SK-N-SH (cell line): ENCODE data around the gene DUSP6. TPM values are rescaled to one million over a fixed set of nuclear protein-coding genes. Genes with fewer than 3 reads are reported as not detected.

ENCODE experiments used
- CTCF ChIA-PET: fragments of 300-600, 350-600 bp; formaldehyde crosslinking; extraction: SDS; loops from one replicate; lab custom pipeline; 2021; lab: Yijun Ruan, JAX
- POLR2A ChIA-PET: fragments of 350-600 bp; sonication (Branson Sonifier 250); formaldehyde crosslinking; extraction: SDS; loops from one replicate; lab custom pipeline; 2020; ENCODE audit warnings: antibody characterized with exemption, inconsistent platforms; lab: Yijun Ruan, JAX
- DNase-seq: peaks from one replicate; pipeline ENCODE4 v3.0.0; 2012
- H2AFZ ChIP-seq: fragments of 200-600 bp; sonication (generic); 2 replicates; pipeline ENCODE4 v1.8.1; 2016; ENCODE audit warnings: antibody characterized with exemption, mild to moderate bottlenecking, low read depth
- H3F3A ChIP-seq: fragments of 200-600 bp; sonication (generic); replicated peaks from 2 replicates; pipeline ENCODE3; 2016; ENCODE audit warnings: antibody characterized with exemption, mild to moderate bottlenecking; ENCODE audit not compliant: insufficient read depth
- H3K27ac ChIP-seq, 2 experiments: fragments of 200-500 bp in 1 of 2; fragments of 200-600 bp in 1 of 2; sonication (Bioruptor generic) in 1 of 2; sonication (generic), shearing (Covaris generic) in 1 of 2; 2 replicates each; pipeline versions ENCODE4 v1.5.1 to v1.6.1; 2014 to 2016; ENCODE audit warnings: low read depth in 2 of 2, inconsistent platforms in 1 of 2, low read length in 1 of 2, mild to moderate bottlenecking in 1 of 2, mixed read lengths in 1 of 2
- H3K27me3 ChIP-seq: fragments of 200-600 bp; sonication (generic), shearing (Covaris generic); 2 replicates; pipeline ENCODE4 v1.6.1; 2016; ENCODE audit warnings: mixed run types; ENCODE audit not compliant: insufficient read depth
- H3K36me3 ChIP-seq, 2 experiments: fragments of 200-500 bp in 1 of 2; fragments of 200-600 bp in 1 of 2; sonication (Bioruptor generic) in 1 of 2; sonication (generic) in 1 of 2; replicated peaks in 1 of 2; 2 replicates each; pipeline versions ENCODE3 to v1.5.1; 2014 to 2016; ENCODE audit warnings: low read length in 1 of 2, mild to moderate bottlenecking in 1 of 2; ENCODE audit not compliant: insufficient read depth in 2 of 2, control insufficient read depth in 1 of 2
- H3K4me1 ChIP-seq, 2 experiments: fragments of 200-500 bp in 1 of 2; fragments of 200-600 bp in 1 of 2; sonication (Bioruptor generic) in 1 of 2; sonication (generic), shearing (Covaris generic) in 1 of 2; 2 replicates each; pipeline versions ENCODE4 v1.5.1 to v1.6.1; 2014 to 2016; ENCODE audit warnings: low read depth in 1 of 2, low read length in 1 of 2, mixed run types in 1 of 2; ENCODE audit not compliant: insufficient read depth in 2 of 2, control insufficient read depth in 1 of 2
- H3K4me2 ChIP-seq: fragments of 200-600 bp; sonication (generic), shearing (Covaris generic); 2 replicates; pipeline ENCODE4 v1.6.1; 2017; ENCODE audit warnings: mixed run types
- H3K4me3 ChIP-seq, 2 experiments: fragments of 200-500 bp in 1 of 2; fragments of 200-600 bp in 1 of 2; sonication (Bioruptor generic) in 1 of 2; sonication (generic), shearing (Covaris generic) in 1 of 2; 2 replicates each; pipeline versions ENCODE4 v1.5.1 to v1.8.1; 2014 to 2016; ENCODE audit warnings: low read depth in 2 of 2, inconsistent platforms in 1 of 2, low read length in 1 of 2, mild to moderate bottlenecking in 1 of 2, mixed read lengths in 1 of 2, moderate library complexity in 1 of 2
- H3K79me2 ChIP-seq: fragments of 200-600 bp; sonication (generic); 2 replicates; pipeline ENCODE4 v1.8.1; 2017; ENCODE audit warnings: mild to moderate bottlenecking; ENCODE audit not compliant: insufficient read depth
- H3K9ac ChIP-seq: fragments of 200-600 bp; sonication (generic); 2 replicates; pipeline ENCODE4 v1.6.1; 2017; ENCODE audit warnings: mixed run types
- H3K9me2 ChIP-seq: fragments of 200-600 bp; sonication (generic); 2 replicates; pipeline ENCODE4 v1.6.1; 2017; ENCODE audit warnings: mixed run types
- H3K9me3 ChIP-seq: fragments of 200-600 bp; sonication (generic); 2 replicates; pipeline ENCODE4 v1.6.1; 2017; ENCODE audit warnings: mixed run types, mild to moderate bottlenecking, moderate library complexity
- H4K20me1 ChIP-seq: fragments of 200-600 bp; sonication (generic); 2 replicates; pipeline ENCODE4 v1.6.1; 2017; ENCODE audit warnings: mild to moderate bottlenecking, mixed run types; ENCODE audit not compliant: insufficient read depth
- ELF1 ChIP-seq: IDR thresholded peaks from 2 replicates; pipeline ENCODE4 v1.4.0; 2012
- GABPA ChIP-seq: IDR thresholded peaks from 2 replicates; pipeline ENCODE4 v1.4.0; 2012; ENCODE audit warnings: low read depth, mild to moderate bottlenecking
- JUND ChIP-seq: IDR thresholded peaks from 2 replicates; pipeline ENCODE4 v1.4.0; 2012
- MEF2A ChIP-seq: IDR thresholded peaks from 2 replicates; pipeline ENCODE4 v1.4.0; 2012; ENCODE audit warnings: low read depth, borderline replicate concordance
- NFIC ChIP-seq: IDR thresholded peaks from 2 replicates; pipeline ENCODE4 v1.4.0; 2012; ENCODE audit warnings: borderline replicate concordance
- RAD21 ChIP-seq: IDR thresholded peaks from 2 replicates; pipeline ENCODE4 v1.6.1; 2012; ENCODE audit warnings: mild to moderate bottlenecking, low read length
- RXRA ChIP-seq: IDR thresholded peaks from 2 replicates; pipeline ENCODE4 v1.4.0; 2012; ENCODE audit warnings: low read depth, mild to moderate bottlenecking, borderline replicate concordance
- SMC3 ChIP-seq: IDR thresholded peaks from 2 replicates; pipeline ENCODE4 v1.6.1; 2012; ENCODE audit warnings: low read depth, low read length, improper control_type of control experiment
- TAF1 ChIP-seq: IDR thresholded peaks from 2 replicates; pipeline ENCODE4 v1.6.1; 2012; ENCODE audit warnings: low read depth, mild to moderate bottlenecking, low read length, moderate library complexity, borderline replicate concordance
- TCF12 ChIP-seq: IDR thresholded peaks from 2 replicates; pipeline ENCODE4 v1.4.0; 2012
- YY1 ChIP-seq: IDR thresholded peaks from 2 replicates; pipeline ENCODE4 v1.4.0; 2012; ENCODE audit warnings: low read depth, mild to moderate bottlenecking
- WGBS: methylation state at CpG from one replicate; pipeline ENCODE4 v1.1.6; 2017; ENCODE audit warnings: low lambda C conversion rate; 5-methylcytosine and 5-hydroxymethylcytosine counted together
- polyA plus RNA-seq, 3 experiments: library from polyadenylated mRNA; depleted of rRNA; stranded (reverse); fragments of >200 nt; gene quantifications; 2 replicates each; pipeline ENCODE4 v1.2.3, GENCODE V29; 2012
- TF ChIP-seq, protein P1 (sequence below): IDR thresholded peaks from 2 replicates; pipeline ENCODE4 v1.4.0; 2012; ENCODE audit warnings: low read depth
- TF ChIP-seq, protein P2 (sequence below): fragments of 200-600 bp; sonication (generic); IDR thresholded peaks from 2 replicates; pipeline ENCODE4 v1.6.1; 2017; ENCODE audit warnings: antibody characterized with exemption, mild to moderate bottlenecking, moderate library complexity
- TF ChIP-seq, protein P3 (sequence below): IDR thresholded peaks from 2 replicates; pipeline ENCODE4 v1.4.0; 2012; ENCODE audit warnings: low read depth, borderline replicate concordance
- TF ChIP-seq, protein P4 (sequence below): fragments of 150-350 bp; IDR thresholded peaks from 2 replicates; pipeline ENCODE4 v1.6.1; 2016; ENCODE audit warnings: mild to moderate bottlenecking, low read depth, low read length
- TF ChIP-seq, protein P5 (sequence below): IDR thresholded peaks from 2 replicates; pipeline ENCODE4 v1.6.1; 2012; ENCODE audit warnings: mild to moderate bottlenecking, low read depth, low read length, moderate library complexity
- TF ChIP-seq, protein P6 (sequence below): IDR thresholded peaks from 2 replicates; pipeline ENCODE4; 2012

The DUSP6 gene
- polyA plus RNA-seq, 1 of the 3 experiments (the other 2 are of a cell fraction): 71.4 TPM

DNA sequence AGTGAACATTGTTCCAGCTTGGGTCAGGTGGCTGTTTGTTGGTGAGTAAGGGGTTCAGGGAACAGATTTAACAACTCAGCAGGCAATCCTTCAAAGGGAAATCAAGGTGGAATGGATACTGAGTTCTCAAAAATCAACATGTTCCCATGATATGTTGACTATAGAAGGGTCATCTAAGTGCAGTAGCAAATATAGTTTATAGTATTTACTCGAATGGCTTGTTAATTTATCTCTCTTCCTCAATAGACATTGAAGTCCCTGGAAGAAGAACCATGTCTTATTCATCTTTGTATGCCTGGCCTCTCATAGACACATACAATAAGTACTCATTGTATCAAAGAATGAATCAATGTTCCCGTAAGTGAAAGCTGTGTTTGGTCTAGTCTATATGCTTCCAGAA lies 24.5 kb upstream of the DUSP6 start:
- Histone ChIP-seq H4K20me1 (no peaks in the 10 kb centered on the region), H2AFZ (no peak overlapping the region), H3K9me3 (no peaks in the 10 kb centered on the region), H3K4me3 (no peak overlapping the region), H3K27ac (no peak overlapping the region), H3K4me2 (no peak overlapping the region), H3K79me2 (no peaks in the 10 kb centered on the region), H3K36me3 (no peaks in the 10 kb centered on the region), H3K4me1 (peaks cover 3 to 39% of the 10 kb centered on the region in 2 experiments), H3F3A (peaks cover 19% of the 10 kb centered on the region), H3K9ac (no peak overlapping the region), H3K27me3 (no peaks in the 10 kb centered on the region), H3K9me2 (no peaks in the 10 kb centered on the region)
- 83% methylated on average over 2 of the region's 2 CpGs for WGBS
- TF ChIP-seq TCF12: no peak
- no peak for TF ChIP-seq RXRA
- TF ChIP-seq NFIC: no peak
- no peak for TF ChIP-seq JUND
- no peak for TF ChIP-seq GABPA
- TF ChIP-seq RAD21: no peak
- TF ChIP-seq, protein P1, sequence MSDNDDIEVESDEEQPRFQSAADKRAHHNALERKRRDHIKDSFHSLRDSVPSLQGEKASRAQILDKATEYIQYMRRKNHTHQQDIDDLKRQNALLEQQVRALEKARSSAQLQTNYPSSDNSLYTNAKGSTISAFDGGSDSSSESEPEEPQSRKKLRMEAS: no peak
- TF ChIP-seq, protein P2, sequence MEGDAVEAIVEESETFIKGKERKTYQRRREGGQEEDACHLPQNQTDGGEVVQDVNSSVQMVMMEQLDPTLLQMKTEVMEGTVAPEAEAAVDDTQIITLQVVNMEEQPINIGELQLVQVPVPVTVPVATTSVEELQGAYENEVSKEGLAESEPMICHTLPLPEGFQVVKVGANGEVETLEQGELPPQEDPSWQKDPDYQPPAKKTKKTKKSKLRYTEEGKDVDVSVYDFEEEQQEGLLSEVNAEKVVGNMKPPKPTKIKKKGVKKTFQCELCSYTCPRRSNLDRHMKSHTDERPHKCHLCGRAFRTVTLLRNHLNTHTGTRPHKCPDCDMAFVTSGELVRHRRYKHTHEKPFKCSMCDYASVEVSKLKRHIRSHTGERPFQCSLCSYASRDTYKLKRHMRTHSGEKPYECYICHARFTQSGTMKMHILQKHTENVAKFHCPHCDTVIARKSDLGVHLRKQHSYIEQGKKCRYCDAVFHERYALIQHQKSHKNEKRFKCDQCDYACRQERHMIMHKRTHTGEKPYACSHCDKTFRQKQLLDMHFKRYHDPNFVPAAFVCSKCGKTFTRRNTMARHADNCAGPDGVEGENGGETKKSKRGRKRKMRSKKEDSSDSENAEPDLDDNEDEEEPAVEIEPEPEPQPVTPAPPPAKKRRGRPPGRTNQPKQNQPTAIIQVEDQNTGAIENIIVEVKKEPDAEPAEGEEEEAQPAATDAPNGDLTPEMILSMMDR: no peak
- TF ChIP-seq SMC3: no peak
- no peak for TF ChIP-seq TAF1
- TF ChIP-seq, protein P3, sequence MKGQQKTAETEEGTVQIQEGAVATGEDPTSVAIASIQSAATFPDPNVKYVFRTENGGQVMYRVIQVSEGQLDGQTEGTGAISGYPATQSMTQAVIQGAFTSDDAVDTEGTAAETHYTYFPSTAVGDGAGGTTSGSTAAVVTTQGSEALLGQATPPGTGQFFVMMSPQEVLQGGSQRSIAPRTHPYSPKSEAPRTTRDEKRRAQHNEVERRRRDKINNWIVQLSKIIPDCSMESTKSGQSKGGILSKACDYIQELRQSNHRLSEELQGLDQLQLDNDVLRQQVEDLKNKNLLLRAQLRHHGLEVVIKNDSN: no peak
- no peak for TF ChIP-seq MEF2A
- TF ChIP-seq, protein P4, sequence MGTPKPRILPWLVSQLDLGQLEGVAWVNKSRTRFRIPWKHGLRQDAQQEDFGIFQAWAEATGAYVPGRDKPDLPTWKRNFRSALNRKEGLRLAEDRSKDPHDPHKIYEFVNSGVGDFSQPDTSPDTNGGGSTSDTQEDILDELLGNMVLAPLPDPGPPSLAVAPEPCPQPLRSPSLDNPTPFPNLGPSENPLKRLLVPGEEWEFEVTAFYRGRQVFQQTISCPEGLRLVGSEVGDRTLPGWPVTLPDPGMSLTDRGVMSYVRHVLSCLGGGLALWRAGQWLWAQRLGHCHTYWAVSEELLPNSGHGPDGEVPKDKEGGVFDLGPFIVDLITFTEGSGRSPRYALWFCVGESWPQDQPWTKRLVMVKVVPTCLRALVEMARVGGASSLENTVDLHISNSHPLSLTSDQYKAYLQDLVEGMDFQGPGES: no peak
- TF ChIP-seq ELF1: no peak
- TF ChIP-seq, protein P5, sequence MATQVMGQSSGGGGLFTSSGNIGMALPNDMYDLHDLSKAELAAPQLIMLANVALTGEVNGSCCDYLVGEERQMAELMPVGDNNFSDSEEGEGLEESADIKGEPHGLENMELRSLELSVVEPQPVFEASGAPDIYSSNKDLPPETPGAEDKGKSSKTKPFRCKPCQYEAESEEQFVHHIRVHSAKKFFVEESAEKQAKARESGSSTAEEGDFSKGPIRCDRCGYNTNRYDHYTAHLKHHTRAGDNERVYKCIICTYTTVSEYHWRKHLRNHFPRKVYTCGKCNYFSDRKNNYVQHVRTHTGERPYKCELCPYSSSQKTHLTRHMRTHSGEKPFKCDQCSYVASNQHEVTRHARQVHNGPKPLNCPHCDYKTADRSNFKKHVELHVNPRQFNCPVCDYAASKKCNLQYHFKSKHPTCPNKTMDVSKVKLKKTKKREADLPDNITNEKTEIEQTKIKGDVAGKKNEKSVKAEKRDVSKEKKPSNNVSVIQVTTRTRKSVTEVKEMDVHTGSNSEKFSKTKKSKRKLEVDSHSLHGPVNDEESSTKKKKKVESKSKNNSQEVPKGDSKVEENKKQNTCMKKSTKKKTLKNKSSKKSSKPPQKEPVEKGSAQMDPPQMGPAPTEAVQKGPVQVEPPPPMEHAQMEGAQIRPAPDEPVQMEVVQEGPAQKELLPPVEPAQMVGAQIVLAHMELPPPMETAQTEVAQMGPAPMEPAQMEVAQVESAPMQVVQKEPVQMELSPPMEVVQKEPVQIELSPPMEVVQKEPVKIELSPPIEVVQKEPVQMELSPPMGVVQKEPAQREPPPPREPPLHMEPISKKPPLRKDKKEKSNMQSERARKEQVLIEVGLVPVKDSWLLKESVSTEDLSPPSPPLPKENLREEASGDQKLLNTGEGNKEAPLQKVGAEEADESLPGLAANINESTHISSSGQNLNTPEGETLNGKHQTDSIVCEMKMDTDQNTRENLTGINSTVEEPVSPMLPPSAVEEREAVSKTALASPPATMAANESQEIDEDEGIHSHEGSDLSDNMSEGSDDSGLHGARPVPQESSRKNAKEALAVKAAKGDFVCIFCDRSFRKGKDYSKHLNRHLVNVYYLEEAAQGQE: no peak
- no peak for TF ChIP-seq YY1
- TF ChIP-seq, protein P6, sequence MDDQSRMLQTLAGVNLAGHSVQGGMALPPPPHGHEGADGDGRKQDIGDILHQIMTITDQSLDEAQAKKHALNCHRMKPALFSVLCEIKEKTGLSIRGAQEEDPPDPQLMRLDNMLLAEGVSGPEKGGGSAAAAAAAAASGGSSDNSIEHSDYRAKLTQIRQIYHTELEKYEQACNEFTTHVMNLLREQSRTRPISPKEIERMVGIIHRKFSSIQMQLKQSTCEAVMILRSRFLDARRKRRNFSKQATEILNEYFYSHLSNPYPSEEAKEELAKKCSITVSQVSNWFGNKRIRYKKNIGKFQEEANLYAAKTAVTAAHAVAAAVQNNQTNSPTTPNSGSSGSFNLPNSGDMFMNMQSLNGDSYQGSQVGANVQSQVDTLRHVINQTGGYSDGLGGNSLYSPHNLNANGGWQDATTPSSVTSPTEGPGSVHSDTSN: no peak
- ChIA-PET CTCF (interaction anchor here (1.4 kb wide), 1 partner anchor 359 kb away, joined by 5 read pairs; no protein-coding TSS in a partner anchor), POLR2A (no interaction called here)
- DNase-seq: no peak
